B cell (primary cell): ENCODE results near the gene SYNC. TPM values are rescaled to one million over a fixed set of nuclear protein-coding genes. Genes with fewer than 3 reads are reported as not detected.

Experiments
- polyA plus RNA-seq: library from polyadenylated mRNA; depleted of rRNA; stranded (reverse); fragments of >200 nt; gene quantifications from 2 replicates; pipeline ENCODE4 v1.2.3, GENCODE V29; 2012
- small RNA-seq: library from RNA; depleted of rRNA; stranded (forward); fragments of <200 nt; gene quantifications from one replicate; pipeline ENCODE3, GENCODE V24; 2012; ENCODE audit warnings: low replicate concordance, low read depth; ENCODE audit not compliant: insufficient read length
- total RNA-seq, 2 donors: library from RNA; stranded (reverse); fragments of 120-200 nt in 1 of 2; gene quantifications; 1 replicate in 1 of 2; 2 replicates in 1 of 2; pipeline versions ENCODE4 v1.2.3 to v1.2.4, GENCODE V29; 2013 to 2022

The SYNC gene
- total and polyA plus RNA-seq, 2 donors (not counting 1 experiment from before 2014, with no cell fraction given) = not detected

Small RNA genes lying within 50 kb of the gene (small RNA-seq; reads per million reads assigned to genes)
- gene RF00019 = not detected

Other genes starting within 250 kb of the SYNC start
- 0.02 and 0.05 TPM in 2 replicates for gene ZBTB8B, start 237.7 kb downstream of the SYNC start, total RNA-seq
- not detected in 2 replicates for gene ZBTB8B, start 237.7 kb downstream of the SYNC start, polyA plus RNA-seq
- gene ZBTB8A, start 163.3 kb downstream of the SYNC start, total RNA-seq = 0.17 and 0.24 TPM in 2 replicates
- gene ZBTB8A, start 163.3 kb downstream of the SYNC start, polyA plus RNA-seq = 0.04 TPM in 1 of 2 replicates, not detected in the other
- 50.9 and 58.3 TPM in 2 replicates for gene ZBTB8OS, start 52.2 kb downstream of the SYNC start, total RNA-seq
- gene ZBTB8OS, start 52.2 kb downstream of the SYNC start, polyA plus RNA-seq = 35.1 and 46.8 TPM in 2 replicates
- gene RBBP4, start 51.6 kb downstream of the SYNC start, total RNA-seq = 192 and 204 TPM in 2 replicates
- gene RBBP4, start 51.6 kb downstream of the SYNC start, polyA plus RNA-seq = 59.7 and 69.9 TPM in 2 replicates
- gene YARS1, start 114.6 kb upstream of the SYNC start, total RNA-seq = 70.7 and 73.2 TPM in 2 replicates
- gene YARS1, start 114.6 kb upstream of the SYNC start, polyA plus RNA-seq = 33.0 and 38.6 TPM in 2 replicates
- gene S100PBP, start 114.9 kb upstream of the SYNC start, total RNA-seq = 94.1 and 105 TPM in 2 replicates
- 32.5 TPM in 2 replicates for gene S100PBP, start 114.9 kb upstream of the SYNC start, polyA plus RNA-seq
- gene FNDC5, start 168.1 kb upstream of the SYNC start, total RNA-seq = 0.75 and 0.76 TPM in 2 replicates
- gene FNDC5, start 168.1 kb upstream of the SYNC start, polyA plus RNA-seq = 2.0 and 2.1 TPM in 2 replicates
- gene HPCA, start 183.7 kb upstream of the SYNC start, total RNA-seq = not detected in 2 replicates
- gene HPCA, start 183.7 kb upstream of the SYNC start, polyA plus RNA-seq = 0.06 TPM in 1 of 2 replicates, not detected in the other
- gene TMEM54, start 198.6 kb upstream of the SYNC start, total RNA-seq = not detected in 2 replicates
- gene TMEM54, start 198.6 kb upstream of the SYNC start, polyA plus RNA-seq = 0.13 and 0.37 TPM in 2 replicates